Hematopoietic multipotent progenitor cell treated with erythropoietin and hydrocortisone succinate and interleukin-3 and kit ligand, for 6 days (in vitro differentiated cells): ENCODE results near the gene MAPK8IP2.
"Not testable (repeated sequence)": the region's sequence is repeated elsewhere in the genome, so short reads cannot be mapped to it uniquely, and the experiment has no call there.

ENCODE experiments used
- DNase-seq: peaks from one replicate; pipeline ENCODE4 v3.0.0-alpha.2; 2015

Gene MAPK8IP2

GRCh38 chr22:50641696-50642607 lies 41.4 kb downstream of the MAPK8IP2 start:
- peak; percentile 22 for DNase-seq

- DNase-seq, result not testable (repeated sequence)
Measured at GRCh38 chr22:50643021-50643820, 42.6 kb downstream of the MAPK8IP2 start.

GRCh38 chr22:50643821-50644101 lies 43.2 kb downstream of the MAPK8IP2 start:
- DNase-seq, result not testable (repeated sequence)

GRCh38 chr22:50653256-50653655 lies 52.7 kb downstream of the MAPK8IP2 start:
- no peak for DNase-seq

GRCh38 chr22:50654664-50655063 lies 54.1 kb downstream of the MAPK8IP2 start:
- DNase-seq, result not testable (repeated sequence)

GRCh38 chr22:50656122-50657070 lies 55.8 kb downstream of the MAPK8IP2 start:
- DNase-seq, result no peak

- DNase-seq, result no peak
Measured at GRCh38 chr22:50657925-50658324, 57.3 kb downstream of the MAPK8IP2 start.

GRCh38 chr22:50659711-50660110 lies 59.1 kb downstream of the MAPK8IP2 start:
- DNase-seq, result not testable (repeated sequence)

GRCh38 chr22:50660306-50660705 lies 59.7 kb downstream of the MAPK8IP2 start:
- DNase-seq, result no peak
